Measurements from ENCODE around the gene TRIO.

Gene TRIO

DNA sequence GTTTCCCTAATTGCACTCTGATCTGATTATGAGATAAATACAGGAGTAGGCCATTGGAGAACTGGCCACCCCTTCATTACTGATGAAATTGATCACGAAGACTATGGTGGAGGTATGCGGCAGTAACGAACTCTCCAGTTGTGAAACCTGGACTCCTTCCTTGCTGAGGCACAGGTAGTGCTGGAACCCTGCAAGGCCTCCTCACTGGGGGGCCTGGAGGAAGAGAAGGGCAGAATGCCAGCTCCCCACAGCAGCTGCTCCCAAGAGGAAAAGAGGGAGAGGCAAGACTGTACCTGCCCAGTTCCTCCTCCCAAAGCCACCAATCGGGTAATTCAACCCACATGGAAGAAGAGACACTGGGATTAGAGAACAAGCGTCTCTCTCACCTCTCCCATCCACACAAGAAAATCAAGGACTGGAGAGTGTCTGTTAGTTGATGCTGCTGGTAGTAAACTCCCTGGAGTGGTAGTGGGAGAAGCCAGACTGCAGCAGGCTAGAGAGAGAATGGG lies 19.1 kb upstream of the TRIO start:
- DNase-seq, result no peak

DNA sequence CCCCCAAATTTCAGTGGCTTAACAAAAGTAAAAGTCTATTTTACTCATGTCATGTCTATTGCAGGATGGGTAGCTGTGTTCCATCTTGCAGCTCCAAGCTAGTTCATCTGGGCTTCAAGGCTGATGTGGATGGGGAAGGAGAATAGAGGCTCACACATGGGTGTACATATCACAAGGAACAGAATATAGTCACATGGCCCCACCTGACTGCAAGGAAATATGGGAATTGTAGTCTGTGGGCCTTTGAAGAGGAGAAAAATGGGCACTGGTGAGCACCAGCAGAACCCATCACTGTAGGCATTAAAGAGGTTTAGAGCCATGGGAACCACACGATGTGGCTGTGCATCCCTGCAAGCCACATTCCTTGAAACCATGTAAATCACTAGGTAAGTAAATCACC lies 17.9 kb upstream of the TRIO start:
- DNase-seq, result no peak

DNA sequence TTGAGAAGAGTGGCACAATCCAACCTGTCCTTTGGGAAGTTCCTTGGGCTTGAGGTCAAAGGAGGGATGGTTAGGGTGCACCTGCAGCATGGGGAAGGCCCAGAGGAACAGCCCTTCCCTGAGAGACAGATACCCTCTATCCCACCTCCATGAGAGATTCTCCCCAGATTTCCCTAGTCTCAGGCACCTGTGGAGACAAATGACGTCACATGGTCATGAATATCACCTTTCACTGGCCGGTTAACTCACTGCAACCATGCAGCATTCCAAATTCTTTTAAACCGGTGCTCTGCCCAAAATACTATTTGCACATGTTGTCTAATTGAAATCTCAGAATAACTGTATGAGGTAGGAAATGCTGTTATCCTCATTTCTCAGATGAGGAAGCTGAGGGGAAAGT lies 15.6 kb upstream of the TRIO start:
- no peak for DNase-seq

DNA sequence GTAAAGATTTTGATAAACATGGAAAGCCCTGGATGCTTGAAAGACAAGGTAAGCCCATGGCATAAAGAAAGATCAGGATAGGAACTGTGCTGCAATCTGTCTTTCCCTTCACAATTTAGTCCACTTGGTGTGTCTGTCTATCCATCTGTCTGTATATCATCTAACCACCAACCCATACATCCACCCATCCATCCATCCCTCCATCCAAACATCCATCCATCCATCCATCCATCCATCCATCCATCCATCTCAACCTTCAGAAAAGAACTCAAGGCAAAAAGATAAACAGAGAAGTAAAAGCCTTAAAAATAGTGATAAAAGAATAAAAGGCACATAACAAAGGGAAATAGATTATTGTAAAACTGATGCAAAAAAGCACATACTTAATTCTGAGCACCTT lies 15.1 kb upstream of the TRIO start:
- DNase-seq, result no peak

DNA sequence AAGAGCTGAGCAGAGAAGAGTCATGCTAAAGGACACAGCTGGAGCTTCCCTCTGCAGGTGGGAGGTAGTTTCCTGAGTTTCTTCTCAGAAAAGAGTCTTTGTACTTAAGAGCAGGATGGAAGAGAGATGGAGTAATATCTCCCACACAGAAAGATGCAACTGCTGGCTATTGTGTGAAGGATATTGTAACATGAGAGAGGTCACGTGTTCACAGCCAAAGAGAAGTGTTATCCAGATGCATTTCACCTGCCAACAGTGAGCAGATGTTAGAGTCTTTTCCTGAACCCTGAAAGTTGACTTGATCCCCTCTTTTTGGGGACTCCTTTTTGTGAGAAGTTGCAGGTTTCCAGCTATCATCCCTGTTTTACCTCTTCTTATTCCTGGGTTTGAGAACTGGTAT lies 14.0 kb upstream of the TRIO start:
- no peak for DNase-seq

DNA sequence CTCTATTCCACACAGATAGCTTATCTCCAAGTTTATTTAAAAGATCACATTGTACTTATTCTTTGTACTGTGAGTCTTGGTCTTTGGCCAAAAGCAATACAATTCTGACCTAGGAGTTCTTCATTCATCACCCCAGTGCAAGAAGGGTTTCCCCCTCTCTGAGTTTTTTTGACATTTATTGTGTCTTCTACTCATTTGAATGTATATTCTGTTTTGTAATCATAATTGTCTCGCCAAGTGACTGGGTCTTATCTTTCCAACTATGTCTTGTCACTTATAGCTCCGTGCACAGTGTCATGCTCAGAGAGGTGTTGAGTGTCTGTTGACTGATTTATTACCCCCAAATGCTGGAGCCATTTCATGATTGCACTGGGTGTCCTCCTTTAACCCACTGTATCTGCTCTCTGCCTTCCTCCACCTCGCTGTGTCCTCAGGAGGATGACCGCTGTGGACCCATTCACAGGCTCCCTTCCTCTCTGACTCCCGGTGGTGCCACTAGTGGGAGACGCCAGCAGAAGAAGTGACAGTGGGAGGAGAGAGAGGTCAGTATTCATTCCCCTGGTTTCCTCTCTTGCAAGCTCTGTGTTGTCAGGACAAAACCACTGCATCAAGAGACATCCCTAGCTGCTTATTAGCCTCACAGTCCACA lies 11.2 kb upstream of the TRIO start:
- no peak for DNase-seq

DNA sequence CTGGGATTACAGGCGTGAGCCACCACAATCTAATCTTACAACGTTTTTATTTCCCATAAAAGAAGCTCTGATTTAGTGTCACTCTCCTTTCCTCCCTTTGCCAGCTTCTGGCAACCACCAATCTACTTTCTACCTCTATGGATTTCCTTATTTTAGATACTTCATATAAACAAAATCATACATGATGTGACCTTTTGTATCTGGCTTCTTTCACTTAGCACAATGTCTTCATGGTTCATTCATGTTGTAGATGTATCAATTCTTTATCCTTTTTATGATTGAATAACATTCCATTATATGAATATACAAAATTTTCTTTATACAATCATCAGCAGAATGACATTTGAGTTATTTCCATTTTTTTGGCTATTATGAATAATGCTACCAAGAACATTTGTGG lies 9.7 kb upstream of the TRIO start:
- DNase-seq, result no peak

DNA sequence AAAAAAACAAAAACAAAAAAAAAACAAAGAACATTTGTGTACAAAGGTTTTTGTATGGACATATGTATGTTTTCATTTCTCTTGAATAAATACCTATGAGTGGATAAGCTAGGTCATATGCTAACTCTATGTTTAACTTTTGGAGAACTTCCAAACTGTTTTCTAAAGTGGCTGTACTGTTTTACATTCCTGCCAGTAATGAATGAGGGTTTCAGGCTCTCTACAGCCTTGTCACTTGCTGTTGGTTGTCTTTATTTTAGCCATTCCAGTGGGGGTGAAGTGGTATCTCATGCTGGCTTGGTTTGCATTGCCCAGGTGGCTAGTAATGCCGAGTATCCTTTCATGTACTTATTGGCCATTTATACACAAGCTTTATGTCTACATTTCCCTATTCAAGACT lies 9.1 kb upstream of the TRIO start:
- no peak for DNase-seq

DNA sequence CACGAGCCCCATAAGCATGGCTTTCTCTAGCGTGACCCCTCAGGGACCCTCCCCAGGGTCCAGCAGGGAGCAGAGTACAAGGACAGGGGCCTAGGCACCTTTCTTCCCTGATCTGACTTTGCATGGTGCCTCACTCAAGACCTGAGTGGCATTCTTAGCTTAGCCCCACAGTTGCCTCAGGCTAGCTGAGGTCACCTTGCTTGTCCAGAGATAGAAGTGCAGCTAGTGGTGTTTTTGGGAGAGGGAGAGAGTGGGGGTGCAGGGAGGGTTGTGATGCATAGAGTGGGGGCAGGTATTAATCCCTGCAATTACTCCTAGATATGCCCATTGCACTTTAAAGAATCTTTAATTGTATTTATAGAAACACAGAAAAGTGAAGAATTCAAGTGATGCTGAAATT lies 8.4 kb upstream of the TRIO start:
- no peak for DNase-seq

DNA sequence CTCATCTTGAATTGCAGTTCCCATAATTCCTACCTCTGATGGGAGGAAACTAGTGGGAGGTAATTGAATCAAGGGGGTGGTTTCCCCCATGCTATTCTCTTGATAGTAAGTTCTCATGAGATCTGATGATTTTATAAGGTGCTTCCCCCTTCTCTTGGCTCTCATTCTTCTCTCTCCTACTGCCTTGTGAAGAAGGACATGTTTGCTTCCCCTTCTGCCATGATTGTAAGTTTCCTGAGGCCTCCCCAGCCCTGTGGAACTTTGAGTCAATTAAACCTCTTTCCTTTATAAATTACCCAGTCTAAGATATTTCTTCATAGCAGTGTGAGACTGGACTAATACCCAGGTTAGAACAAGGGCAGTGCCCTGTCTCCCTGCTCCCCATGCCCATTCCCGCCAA lies 7.5 kb upstream of the TRIO start:
- no peak for DNase-seq

DNA sequence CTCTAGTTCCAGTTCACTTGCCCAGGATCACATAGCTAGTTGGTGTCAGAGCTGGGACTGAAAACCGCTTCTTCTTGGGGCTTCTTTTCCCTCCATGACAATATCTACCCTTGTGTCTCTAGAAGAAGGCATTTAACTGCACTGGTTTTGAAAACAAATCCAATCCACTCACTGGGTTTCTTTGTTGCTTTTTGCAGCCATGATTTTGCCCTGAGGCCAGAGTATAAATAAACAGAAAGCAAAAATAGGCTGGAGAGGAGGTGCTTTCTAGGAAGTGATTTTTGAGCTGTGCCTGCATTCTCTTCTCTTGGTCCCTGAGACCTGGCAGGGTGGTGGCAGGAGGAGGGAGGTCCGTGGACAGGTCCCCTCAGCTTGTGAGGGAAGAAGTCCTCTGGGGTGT lies 6.9 kb upstream of the TRIO start:
- no peak for DNase-seq

DNA sequence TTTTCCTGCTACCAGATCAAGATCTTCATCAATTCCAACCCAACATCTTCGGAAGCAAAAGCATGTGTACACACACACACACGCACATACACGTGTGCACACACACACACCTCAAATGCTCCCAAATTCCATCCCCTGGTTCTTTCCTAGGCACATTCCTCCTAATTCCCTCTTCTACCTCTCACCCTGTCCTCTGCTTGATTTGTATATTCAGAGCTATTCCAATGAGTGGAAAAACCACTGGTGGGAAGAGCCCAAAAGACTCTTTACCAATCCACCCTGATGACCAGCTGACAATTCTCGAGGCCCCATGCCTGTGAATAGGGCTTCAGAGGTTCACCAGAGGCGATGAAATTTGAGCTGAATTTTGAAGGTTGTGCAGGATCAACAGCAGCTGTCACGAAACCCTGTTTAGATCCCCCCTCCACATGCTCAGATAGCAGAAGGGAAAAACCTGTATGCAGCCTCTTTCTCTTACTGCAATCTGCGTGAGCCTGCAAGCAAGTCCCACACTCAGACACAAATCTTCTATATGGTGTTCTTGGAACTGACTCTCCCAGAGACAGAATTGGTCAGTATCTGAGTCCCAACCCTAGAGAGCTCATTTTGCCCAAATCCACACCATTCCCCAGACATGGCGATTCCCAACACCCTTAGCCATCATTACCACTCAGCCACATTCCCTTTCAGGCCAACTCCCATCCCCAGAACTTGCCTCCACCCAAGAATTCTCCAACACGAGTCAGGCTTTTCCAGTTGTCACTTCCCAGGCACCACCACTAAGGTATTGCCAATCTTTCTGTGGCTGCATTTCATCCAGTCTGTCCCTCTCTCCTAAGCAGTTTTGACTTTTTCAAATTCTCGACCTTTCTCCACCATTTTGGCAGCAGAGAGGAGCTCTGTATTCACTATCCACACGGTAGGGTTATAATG lies 4.3 kb upstream of the TRIO start:
- no peak for DNase-seq

DNA sequence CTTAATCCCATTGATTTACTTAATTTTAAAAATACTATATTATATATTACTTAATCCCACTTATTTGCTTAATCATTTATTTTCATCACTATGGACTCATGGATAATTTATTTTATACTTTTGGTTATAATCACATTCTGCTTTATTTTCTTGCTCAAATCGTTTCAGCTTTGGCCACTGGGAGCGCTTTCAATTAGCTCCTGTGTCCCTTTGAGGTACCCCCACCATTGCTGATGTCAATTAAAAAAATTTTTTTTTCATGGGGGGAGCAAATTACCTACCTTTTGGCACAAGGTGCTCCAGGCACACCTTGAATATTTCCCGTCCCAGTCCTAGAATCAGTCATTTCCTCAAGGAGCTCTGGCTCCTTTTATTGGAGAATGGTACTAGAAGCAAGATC lies 1.4 kb upstream of the TRIO start:
- DNase-seq, result no peak

DNA sequence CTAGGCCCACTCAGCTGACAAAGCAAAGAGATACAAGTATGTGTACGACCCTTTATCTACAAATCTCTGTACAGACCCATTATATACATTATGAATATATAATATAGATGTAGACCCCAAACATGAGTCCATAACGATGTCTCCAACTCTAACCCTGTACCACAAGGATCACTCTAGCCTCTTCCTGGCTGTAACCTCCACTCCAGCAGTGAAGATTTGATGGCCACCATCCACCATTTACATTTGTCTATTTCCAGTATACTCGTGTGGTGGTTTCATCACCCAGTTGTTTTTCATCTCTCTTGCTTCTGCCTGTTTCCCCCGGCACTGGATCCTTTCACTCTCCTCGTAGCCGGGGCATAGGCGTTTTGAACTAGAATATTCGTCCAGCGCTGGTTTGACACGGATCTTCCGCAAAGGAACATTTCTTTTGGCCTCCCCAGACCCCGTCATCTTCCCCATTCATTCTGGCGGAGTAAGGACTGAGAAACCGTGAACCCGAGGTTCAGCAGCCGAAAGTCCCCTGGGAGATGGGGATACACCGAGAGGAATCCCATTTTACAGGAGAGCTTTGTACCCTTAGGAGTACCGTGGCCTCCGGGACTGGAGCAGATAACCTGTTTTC lies 828 bp upstream of the TRIO start:
- no peak for DNase-seq

DNA sequence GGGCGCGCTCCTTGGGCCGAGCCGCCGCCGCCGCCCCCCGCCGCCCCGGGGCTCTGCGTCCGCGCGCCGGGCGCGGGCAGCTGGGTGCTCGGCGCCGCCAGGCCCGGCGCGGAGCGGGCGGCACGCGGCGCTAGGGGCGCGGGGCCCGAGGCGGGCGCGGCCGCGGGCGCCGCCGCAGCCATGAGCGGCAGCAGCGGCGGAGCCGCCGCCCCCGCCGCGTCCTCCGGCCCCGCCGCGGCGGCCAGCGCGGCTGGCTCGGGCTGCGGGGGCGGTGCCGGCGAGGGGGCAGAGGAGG lies 351 bp downstream of the TRIO start:
- no peak for DNase-seq

DNA sequence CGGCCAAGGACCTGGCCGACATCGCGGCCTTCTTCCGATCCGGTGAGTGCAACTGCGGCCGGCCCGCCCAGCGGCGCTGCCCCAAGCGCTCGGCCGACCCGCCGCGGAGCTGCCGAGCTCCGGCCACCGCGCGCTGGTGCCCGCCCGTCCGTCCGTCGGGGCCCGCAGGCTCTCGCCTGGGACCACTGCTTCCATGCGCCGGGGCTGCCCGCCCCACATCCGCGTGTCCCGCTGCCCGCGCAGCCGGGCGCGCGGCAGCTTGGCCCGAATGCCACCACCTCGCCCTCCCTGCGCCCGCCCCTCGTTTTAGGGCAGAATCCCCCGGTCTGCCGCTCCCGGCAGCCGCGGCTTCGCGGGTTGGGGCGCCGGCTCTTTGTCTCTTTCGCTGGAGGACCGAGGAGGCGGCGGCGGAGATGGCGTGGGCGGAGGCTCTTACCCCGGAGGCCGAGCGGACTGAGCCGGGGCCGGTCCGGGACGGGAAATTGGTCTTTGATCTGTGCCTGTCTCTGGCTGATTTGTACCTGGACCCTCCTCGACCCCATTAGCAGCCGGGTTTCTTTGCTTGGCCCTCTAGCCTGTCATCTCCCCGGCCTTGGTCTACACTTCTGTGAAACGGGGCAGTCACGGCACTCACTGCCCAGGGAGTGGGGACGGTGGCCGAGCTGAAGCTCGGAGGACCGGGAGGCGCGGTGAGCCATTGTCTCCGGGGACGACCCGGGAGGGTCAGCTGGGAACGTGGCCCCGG lies 871 bp downstream of the TRIO start:
- no peak for DNase-seq

DNA sequence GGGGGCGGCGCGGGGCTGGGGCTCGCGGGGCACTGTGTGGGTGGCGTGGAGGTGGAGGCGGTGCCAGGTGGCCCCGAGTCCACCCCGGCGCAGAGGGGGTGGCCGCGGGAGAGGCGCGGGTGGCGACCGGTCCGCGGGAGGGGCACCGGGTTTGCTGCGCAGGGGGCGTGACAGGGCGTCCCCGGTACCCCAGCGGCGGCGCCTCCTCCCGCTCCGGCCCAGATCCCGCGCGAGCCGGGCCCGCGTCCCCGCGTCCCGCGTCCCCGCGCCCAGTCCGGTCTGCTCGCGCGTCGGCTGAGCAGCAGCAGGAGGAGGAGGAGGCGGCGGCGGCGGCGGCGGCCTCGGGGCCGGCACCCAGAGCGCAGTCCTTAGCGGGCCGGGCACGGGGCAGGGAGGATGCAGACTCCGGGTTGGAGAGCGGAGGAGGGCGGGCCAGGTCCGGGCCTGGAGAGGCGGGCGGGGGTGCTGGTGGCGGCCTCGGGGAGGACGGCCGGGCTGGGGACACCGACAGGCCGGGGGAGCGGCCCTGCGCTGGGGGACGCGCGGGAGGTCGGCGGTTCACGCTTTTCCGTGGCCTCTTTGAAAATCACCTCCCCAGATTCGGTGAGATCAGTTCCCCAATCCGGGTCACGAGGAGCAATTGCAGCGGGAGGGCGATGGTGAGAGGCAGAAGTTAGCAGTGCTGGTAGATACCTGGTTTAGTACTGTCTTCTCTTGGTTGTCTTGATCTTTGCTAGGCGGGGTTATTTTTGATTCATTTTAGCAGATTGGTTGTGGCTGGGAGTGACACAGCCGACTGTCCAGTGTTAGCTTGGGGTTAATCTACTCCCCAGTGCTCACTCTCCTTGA lies 1.7 kb downstream of the TRIO start:
- no peak for DNase-seq

DNA sequence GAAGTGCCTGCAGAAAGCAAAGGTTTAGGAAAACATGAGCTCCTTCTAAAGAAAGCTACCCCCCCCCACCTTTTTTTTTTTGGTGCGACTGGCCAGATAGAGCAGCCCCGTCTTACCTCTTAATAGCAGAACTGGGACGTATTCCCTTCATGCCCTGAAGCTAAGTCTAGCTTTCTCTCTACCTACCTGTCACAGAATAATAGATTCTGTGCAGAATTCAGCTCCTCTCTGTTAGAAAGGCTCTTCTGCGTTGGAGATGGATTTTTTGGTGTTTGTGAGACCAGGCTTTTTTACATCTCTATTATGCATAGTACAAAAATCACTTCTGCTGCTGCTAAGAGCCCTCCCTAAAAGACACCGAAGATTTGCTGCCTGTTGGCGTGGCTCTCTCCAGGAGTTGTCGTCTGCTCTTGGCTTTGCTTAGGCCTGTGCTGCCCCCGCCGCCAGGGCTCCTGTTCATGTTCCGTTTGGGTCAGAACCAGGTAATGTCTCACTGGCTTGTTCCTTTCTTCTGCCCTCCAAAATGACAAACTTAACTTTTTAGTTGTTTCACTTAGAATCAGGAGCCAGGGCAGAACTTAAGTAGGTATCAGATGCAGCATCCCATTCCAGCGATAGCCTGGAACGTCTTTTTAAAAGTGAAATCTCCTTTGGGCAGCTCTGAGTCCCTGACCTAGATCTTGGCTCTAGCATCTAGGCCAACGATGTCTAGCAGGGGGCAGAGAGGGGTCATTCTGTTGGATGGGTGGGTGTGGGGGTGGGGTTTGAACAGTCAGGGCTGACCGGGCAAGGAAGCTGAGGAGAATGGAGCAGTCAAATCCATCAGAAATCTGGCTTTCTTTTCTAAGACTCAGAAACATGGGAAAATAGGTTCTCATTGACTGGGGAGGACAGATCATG lies 2.5 kb downstream of the TRIO start:
- DNase-seq, result no peak

DNA sequence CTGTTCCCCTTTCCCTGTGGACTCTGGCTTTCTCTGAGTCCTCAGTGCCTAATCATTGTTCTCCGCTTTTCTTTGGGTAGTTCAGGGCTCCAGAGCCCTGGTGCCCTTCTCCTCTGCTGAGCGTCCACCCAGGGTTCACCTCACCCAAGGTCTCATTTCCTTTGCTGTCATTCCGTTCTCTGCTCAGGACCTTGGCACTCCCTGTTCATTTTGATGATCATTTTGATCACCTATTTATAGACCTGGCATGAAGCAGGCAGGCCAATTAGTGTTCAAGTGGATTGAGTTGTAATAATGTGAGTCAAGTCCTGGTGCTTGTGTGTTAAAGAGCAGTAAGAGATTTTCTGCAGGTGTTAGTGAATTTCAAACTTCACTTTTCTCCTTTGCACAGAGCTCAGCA lies 3.6 kb downstream of the TRIO start:
- DNase-seq, result no peak

DNA sequence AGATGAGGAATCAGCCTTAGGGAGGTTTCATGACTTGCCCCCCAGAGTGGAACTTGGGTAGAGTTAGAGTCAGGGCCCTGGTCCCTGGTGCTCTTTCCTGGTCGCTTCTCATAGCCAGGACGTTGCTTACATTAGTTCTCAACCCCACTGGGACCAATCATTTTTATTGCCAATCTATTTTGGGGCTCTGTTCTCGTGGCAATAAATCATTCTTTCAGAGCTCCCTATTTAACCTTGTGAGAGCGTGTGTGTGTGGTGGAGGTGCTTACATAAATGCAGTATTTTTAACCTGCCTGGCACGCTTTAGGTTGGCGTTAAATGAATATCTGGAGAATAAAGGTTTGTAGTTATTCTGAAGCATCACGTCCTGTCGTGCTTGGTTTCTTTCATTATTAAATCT lies 4.1 kb downstream of the TRIO start:
- no peak for DNase-seq

DNA sequence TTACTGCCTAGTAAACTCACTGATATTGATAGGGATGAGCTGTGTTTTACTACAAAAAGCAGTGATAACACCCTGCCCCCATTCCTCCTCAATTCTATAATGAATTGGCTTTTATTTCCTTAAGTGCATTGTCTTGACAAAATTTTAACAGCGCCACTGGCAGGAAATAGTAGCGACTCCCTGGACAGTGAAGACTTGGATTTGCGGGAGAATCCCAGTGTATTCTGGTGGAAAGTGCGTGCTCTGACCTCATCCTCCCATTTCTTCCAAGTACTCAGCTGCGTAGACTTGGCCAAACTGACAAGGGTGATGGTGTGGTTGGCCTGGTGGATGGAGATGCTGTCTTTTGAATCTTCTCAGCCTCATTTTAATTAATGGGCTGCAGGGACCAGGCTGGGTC lies 5.3 kb downstream of the TRIO start:
- no peak for DNase-seq

Data from cortex of kidney (tissue), 1 donor.